ACHN (cell line): ENCODE data around the gene CGNL1.
A peak's percentile ranks its signal among the peaks of the same experiment; 100 is the strongest.

Source experiments
- DNase-seq: peaks from one replicate; pipeline ENCODE4 v3.0.0-alpha.2; 2015
- in situ Hi-C: cut with HindIII; loops from 2 replicates; pipeline ENCODE4 v1.10.0; 2017; ENCODE audit warnings: low sequenced_read_pairs, low pct_ligation_motif_present, low pct_unique_long_range_greater_than_20kb

The CGNL1 gene

DNA sequence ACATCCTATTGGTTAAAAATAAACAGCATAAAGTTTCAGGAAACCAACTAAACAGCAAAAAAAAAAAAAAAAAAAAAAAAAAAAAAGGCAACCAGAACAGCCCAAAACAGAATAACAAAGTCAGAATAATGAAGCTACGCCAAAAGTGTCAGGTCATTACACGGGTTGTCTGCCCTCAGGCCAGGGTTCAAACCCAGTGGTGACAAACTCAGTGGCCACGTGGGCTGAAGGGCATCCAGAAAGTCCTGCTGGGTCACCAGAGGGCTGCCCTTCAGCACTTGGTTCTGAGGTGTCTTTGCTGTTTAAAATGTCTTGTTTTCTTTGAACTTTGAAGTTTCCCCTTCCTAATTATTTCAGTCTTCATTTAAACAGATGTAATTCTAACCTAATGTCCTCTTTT, 61.3 kb downstream of the CGNL1 start:
- in situ Hi-C loops: no loop called here
- no peak for DNase-seq

DNA sequence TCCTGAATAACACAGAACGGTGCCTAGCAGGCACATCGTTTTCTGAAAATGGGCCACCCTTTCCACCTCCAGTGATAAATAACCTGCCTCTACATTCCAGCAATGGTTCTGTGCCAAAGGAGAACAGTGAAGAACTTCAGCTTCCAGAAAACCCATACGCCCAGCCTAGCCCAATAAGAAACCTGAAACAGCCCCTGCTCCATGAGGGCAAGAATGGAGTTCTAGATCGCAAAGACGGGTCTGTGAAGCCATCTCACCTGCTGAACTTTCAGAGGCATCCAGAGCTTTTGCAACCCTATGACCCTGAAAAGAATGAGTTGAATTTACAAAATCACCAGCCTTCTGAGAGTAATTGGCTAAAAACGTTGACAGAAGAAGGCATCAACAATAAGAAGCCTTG, 61.9 kb downstream of the CGNL1 start:
- DNase-seq: no peak
- in situ Hi-C loops: no loop called here

DNA sequence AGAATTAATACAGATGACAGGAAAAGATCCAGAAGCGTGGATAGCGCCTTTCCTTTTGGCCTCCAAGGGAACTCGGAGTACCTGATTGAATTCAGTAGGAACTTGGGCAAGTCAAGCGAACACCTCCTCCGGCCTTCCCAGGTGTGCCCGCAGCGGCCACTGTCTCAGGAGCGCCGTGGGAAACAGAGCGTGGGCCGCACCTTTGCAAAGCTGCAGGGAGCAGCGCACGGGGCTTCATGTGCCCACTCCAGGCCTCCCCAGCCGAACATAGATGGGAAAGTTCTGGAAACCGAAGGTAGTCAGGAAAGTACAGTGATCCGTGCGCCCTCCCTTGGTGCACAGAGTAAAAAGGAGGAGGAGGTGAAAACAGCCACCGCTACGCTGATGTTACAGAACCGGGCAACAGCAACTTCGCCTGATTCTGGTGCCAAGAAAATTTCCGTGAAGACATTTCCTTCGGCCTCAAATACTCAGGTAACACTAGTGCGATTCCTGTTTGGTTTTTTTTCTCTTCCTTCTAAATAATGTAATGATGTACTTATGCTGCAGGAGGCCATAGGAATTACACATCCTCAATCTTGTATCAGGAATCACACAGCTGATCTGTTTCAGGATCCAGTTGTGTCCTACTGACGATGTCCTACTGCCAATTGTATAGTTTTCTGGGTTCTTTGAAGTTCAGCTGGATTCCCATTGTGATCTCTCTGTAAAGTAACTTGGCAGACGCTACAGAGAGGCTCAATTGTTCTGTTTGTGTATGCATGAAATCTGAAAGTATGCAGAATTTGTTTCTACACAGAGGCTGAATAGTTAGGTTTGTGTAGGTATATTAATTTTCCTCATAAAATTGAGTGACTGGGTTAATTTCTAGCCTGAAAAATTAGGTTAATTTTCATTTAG, 63.1 kb downstream of the CGNL1 start:
- no peak for DNase-seq
- in situ Hi-C loops: no loop called here

DNA sequence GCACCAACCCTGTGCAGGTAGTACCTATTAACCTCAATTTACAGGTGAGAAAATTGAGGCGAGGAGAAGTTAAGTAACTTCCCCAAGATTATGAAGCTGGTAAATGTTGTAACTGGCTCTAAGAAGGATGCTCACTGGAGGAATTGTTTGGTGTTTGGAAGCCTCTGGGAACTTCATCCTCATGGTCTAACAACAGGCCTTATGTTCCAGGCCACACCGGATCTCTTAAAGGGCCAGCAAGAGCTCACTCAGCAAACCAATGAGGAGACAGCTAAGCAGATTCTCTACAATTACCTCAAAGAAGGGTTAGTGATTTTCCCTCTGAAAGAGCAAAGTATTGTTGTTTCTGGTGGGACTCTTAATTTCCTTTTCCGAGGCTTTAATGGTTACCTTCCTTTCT, 63.9 kb downstream of the CGNL1 start:
- in situ Hi-C loops: no loop called here
- DNase-seq: no peak

DNA sequence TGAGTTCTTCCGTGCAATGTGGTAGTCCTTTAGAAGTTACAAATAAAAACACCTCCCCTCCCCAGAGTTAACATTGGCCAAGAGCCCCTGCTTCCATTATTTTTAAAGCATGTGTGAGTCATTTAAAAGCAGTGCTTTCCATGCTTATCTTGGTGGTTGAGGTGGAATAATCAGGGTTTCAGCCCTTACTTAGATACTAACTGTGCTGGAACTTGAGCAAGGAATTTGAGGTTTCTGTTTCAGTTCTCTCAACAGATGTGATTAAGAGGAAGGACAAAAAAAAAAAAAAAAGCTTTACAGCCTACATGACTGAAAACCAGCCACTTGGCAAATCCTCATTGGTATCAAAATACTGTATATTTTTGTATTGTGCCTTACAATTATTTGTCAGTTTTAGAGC, 64.5 kb downstream of the CGNL1 start:
- peak; percentile 83 for DNase-seq
- in situ Hi-C loops: no loop called here

DNA sequence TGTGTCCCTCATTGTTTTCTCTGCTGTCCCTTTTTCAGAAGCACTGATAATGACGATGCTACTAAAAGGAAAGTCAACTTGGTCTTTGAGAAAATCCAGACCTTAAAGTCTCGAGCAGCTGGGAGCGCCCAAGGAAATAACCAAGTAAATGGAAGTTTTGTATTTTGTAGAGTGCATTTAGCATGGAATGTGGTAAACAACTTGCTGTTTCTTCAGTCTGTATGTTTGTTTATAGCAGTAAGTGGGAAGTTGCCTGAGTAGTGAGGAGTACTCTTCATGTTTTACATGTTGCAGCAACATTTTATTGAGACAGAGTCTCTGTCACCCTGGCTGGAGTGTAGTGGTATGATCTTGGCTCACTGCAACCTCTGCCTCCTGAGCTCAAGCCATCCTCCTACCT, 66.0 kb downstream of the CGNL1 start:
- in situ Hi-C loops: no loop called here
- DNase-seq: no peak

DNA sequence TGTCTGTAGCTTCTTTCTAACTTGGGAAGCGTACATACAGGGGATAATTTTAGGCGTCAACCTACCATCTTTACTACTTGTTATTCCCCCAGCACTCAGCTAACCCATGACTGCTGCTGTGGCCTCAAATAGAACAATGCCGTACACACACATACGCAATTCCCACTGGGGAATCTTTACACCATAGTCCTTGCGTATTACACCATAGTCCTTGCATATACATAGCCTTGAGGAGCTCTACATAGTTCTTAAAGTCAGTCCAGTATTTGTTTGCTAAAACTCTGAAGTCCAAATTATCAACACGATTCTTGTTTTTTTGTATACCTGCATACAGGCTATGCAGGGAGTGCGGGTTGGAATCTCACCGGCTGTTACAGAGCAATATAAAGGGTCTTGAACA, 67.2 kb downstream of the CGNL1 start:
- no peak for DNase-seq
- in situ Hi-C loops: no loop called here

DNA sequence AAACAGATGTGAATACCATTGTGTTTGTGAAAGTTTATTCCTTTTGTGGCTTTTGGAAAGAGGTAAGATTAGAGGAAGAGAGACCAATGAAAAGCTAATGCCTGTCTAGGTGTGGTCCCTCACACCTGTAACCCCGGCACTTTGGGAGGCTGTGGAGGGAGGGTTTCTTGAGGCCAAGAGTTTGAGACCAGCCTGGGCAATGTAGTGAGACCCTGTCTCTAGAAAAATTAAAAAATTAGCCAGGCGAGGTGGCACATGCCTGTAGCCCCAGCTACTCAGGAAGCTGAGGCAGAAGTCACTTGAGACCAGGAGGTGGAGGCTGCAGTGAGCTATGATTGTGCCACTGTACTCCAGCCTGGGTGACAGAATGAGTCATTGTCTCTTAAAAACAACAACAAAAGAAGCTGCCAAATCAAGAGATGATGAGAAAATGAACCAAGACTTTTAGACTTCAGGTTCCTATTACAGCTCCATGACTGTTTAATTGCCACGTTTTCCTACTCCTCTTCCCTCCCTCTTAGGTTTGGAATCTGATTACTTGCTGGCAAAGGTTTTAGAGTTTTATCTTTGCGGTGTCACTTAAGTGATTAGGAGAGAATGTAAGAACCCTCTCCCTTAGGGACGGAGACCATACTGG, 68.7 kb downstream of the CGNL1 start:
- no peak for DNase-seq
- in situ Hi-C loops: no loop called here

DNA sequence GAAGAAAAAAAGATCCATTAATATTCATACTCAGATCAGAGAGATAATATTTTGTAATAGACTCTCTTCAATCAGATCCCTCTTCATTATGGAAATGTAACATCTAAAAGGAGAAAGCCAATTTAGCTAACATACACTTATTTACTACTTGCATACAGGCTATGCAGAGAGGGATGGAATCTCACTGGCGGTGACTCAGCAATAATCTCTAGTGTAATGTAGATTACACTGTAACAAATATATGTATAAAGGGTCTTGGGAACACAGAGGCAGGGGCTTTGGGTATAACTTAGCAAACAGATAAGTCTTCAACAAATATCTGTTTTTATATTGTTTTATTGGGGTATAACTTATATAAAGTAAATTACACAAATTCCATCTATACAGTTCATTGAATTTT, 69.6 kb downstream of the CGNL1 start:
- in situ Hi-C loops: no loop called here
- peak; percentile 17 for DNase-seq

DNA sequence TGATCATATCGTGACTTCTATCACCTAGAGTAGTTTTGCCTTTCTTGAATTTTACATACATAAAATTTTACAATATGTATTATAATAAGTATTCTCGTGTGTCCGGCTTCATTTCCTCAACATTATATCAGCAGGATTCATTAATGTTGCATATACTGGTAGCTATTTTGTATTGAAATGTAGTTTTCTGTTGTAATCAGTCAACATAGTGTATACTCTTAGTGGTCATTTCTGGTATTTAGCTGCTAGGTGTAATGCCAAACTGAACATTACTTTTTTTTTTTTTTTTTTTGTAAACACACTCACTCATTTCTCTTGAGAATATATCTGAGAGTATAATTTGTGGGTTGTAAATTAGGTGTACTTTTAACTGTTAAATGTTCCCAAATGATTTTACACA, 70.1 kb downstream of the CGNL1 start:
- in situ Hi-C loops: no loop called here
- DNase-seq: no peak

DNA sequence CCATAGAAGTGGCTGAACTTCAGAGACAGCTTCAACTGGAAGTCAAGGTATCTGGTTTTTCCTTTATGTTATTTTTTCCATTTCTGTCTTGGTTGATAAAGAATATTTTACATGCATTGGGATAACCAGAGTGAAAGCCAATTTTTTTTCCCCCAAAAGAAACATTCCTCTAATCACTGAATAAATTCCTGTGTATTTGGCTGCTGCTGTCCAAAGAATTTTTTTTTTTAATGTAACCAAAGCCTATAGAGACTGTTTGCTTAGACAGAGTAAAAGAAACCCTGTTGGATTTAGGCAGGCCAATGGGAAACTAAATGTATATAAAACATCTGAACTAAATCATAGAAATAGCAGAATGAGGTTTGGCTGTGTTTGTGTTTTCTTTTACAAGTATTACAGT, 75.2 kb downstream of the CGNL1 start:
- DNase-seq: no peak
- in situ Hi-C loops: no loop called here

DNA sequence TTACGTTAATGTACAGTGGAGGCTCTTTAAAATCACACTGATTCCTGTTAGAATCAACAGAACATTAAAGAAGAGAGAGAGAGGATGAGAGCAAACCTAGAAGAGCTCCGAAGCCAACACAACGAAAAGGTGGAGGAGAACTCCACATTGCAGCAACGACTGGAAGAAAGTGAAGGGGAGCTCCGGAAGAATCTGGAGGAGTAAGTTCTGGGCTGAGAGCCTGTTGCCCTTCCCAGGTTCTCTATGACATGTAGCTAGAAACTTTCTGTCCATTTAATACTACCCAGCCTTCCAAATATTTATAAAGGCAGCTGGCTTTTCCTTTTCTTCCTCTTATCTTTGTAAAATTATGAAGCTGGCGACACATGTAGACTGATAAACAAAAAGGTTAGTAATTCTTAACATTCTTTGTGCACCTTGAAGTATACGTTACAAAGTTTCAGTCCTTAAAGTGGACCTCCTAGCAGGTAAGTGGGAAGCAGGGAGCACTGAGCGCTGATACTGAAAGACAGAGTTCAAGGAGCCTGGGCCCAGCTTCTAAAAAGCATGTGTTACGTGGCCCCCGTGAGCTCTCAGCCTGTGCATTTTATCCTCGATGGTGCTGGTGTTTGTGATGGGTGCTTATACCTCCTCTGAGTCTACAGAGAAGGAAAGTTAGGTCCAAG, 75.9 kb downstream of the CGNL1 start:
- in situ Hi-C loops: no loop called here
- no peak for DNase-seq

DNA sequence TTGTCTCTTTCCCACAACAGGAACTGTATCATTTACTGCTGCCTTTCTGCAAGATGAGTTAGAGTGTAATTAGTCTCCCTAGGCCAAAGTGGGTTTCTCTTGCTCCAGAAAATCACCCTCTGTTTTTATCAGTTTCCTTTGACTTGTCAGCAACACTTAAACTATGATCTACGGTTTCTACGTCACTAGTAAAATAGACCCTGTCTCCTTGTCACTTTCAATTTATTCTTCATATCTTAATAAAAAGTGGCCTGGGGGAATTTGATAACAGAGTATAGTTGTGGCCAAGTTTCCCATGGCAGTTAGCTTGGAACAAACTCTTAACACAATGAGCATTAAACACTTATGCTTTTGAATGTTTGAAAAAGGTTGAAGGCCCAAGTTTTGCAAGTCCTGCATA, 79.6 kb downstream of the CGNL1 start:
- in situ Hi-C loops: no loop called here
- DNase-seq: no peak

DNA sequence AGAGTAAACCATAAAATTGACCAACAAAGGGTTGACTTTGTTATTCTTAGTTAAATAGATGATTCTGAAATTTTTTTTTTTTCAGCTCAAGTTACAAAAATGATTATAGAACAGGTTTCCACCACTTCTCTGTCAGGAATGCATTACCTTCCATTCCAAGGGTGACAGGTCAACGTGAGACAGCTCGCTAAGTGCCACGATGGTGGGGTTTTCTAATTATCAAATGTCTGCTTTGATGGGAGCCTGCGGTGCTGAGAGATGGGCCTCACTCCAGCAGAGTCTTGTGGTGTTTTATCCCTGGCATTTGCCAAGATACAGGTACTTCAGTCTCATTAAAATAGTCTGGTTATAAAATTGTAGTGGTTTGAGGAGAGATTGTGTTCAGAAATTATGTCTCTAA, 80.3 kb downstream of the CGNL1 start:
- no peak for DNase-seq
- in situ Hi-C loops: no loop called here

DNA sequence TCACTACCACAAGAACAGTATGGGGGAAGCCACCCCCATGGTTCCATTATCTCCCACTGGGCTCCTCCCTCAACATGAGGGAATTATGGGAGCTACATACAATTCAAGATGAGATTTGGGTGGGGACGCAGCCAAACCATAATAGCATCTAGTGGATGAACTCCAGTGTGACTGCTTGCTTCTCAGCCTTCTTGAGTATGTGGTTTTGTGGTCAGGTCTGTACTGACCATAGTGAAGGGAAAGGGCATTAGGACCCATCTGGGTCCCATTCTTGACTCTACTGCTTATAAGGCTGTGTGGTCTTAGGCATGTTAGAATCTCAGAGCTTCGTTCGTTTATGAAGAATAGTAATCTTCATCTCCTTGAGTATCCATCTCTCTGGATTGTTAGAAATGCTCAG, 81.4 kb downstream of the CGNL1 start:
- no peak for DNase-seq
- in situ Hi-C loops: no loop called here

DNA sequence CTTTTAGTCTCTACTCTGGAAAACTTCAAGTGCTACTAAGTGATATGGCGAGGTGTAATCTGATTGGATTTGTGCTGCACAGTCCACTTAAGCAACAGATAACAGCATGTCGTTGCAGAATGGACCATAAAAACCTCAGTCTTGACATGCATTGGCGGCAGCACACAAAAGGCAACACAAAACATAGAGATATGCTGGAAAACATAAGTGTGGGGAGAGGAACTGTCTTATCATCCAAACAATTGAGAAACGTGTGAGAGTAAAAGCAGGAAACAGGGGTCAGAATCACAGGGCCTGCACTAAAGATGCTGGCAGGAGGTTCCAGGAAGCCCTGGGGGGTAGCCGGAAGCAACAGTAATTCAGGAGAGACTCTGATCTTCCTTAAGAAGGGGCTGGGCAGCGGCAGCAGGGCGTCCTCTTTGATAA, 82.1 kb downstream of the CGNL1 start:
- no peak for DNase-seq
- in situ Hi-C loops: no loop called here

DNA sequence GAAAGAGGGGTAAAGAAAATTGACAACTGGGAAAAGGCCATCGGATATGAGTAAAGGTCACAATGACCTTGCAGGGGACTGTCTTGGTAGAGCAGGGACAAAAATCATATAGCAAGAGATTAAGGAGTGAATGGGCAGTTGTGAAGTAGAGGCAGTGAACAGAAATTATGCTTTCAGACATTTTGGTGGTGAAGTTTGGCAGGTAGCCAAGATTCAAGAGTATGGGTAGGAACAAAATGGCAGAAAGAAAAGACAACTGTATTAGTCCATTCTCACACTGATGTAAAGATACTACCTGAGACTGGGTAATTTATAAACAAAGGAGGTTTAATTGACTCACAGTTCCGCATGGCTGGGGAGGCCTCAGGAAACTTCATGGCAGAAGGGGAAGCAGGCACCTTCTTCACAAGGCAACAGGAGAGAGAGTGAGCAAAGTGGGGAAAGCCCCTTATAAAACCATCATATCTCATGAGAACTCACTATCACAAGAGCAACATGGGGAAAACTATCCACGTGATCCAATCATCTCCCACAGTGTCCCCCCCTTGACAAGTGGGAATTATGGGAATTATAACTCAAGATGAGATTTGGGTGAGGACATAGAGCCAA, 84.0 kb downstream of the CGNL1 start:
- DNase-seq: no peak
- in situ Hi-C loops: no loop called here

DNA sequence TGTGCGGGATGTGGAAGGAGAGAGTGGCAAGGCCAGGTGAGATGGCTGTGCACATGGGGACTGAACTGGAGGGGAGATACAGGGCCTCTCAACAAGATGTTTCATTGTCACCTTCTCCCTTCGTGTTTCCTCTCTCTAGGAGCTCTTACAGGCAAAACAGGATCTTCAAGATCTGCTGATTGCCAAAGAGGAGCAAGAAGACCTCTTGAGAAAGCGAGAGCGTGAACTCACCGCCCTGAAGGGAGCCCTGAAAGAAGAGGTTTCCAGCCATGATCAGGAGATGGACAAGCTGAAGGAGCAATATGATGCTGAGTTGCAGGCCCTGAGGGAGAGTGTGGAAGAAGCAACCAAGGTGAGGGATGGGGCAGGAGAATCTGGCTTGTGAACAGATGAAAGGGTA, 85.2 kb downstream of the CGNL1 start:
- in situ Hi-C loops: no loop called here
- DNase-seq: no peak

DNA sequence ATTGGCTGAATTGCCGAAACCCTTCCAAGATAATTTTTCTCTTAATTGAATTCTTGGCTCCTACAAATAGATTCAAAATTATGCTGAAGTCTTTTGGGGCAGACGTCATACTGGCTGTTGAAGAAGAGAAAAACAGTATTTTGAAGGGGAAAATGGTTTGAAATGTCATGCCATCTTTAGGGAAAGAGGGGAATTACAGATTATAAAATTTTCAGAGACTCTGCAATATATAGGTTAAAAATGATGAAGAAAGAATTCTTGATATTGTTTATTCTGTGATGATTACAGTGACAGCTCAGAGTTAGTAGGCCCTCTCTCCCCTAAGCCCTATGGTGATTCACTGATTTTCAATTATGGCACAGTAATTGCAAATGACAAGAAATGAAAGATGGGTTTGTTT, 86.1 kb downstream of the CGNL1 start:
- in situ Hi-C loops: no loop called here
- DNase-seq: no peak
